NK-92 treated with Interleukin-12 subunit alpha and Interleukin-12 subunit beta, amount 100 ng/mL, for 24 hours (cell line): ENCODE results near the gene MACROD2.

Experiments used
- DNase-seq: peaks from one replicate; lab custom pipeline; 2025; lab: John Stamatoyannopoulos, UW

The MACROD2 gene

GRCh38 chr20:14062786-14063185, 67.5 kb downstream of the MACROD2 start:
- DNase-seq: no peak

GRCh38 chr20:14064333-14064732, 69.0 kb downstream of the MACROD2 start:
- no peak for DNase-seq

GRCh38 chr20:14064921-14065320, 69.6 kb downstream of the MACROD2 start:
- DNase-seq: no peak

GRCh38 chr20:14065774-14066173, 70.5 kb downstream of the MACROD2 start:
- DNase-seq: no peak

GRCh38 chr20:14067603-14068002, 72.3 kb downstream of the MACROD2 start:
- no peak for DNase-seq

- no peak for DNase-seq
Measured at GRCh38 chr20:14069796-14070195, 74.5 kb downstream of the MACROD2 start.

GRCh38 chr20:14093652-14094051, 98.3 kb downstream of the MACROD2 start:
- no peak for DNase-seq

GRCh38 chr20:14098261-14098660, 102.9 kb downstream of the MACROD2 start:
- DNase-seq: no peak

GRCh38 chr20:14113416-14113815, 118.1 kb downstream of the MACROD2 start:
- no peak for DNase-seq

GRCh38 chr20:14114065-14114704, 118.9 kb downstream of the MACROD2 start:
- no peak for DNase-seq

- no peak for DNase-seq
Measured at GRCh38 chr20:14116037-14116436, 120.7 kb downstream of the MACROD2 start.

- DNase-seq: no peak
Measured at GRCh38 chr20:14117768-14118167, 122.5 kb downstream of the MACROD2 start.

- no peak for DNase-seq
Measured at GRCh38 chr20:14126856-14127255, 131.5 kb downstream of the MACROD2 start.

- DNase-seq: no peak
Measured at GRCh38 chr20:14127514-14128223, 132.4 kb downstream of the MACROD2 start.

- no peak for DNase-seq
Measured at GRCh38 chr20:14134004-14134403, 138.7 kb downstream of the MACROD2 start.

GRCh38 chr20:14142171-14142570, 146.9 kb downstream of the MACROD2 start:
- DNase-seq: no peak

- DNase-seq: no peak
Measured at GRCh38 chr20:14142964-14143627, 147.8 kb downstream of the MACROD2 start.

- no peak for DNase-seq
Measured at GRCh38 chr20:14148042-14148441, 152.7 kb downstream of the MACROD2 start.

GRCh38 chr20:14155361-14155760, 160.0 kb downstream of the MACROD2 start:
- DNase-seq: no peak

- no peak for DNase-seq
Measured at GRCh38 chr20:14178528-14178927, 183.2 kb downstream of the MACROD2 start.

- DNase-seq: no peak
Measured at GRCh38 chr20:14178952-14179351, 183.6 kb downstream of the MACROD2 start.

GRCh38 chr20:14189794-14190402, 194.6 kb downstream of the MACROD2 start:
- DNase-seq: no peak

- no peak for DNase-seq
Measured at GRCh38 chr20:14191559-14191958, 196.2 kb downstream of the MACROD2 start.
